Stromal cell of bone marrow (primary cell): ENCODE measurements around the gene ST6GAL1.
"Not testable (repeated sequence)": the region's sequence is repeated elsewhere in the genome, so short reads cannot be mapped to it uniquely, and the experiment has no call there.

Source experiments
- DNase-seq: peaks from one replicate; pipeline ENCODE4 v3.0.0-alpha.2; 2012; ENCODE audit warnings: low read depth

ST6GAL1 gene

DNA sequence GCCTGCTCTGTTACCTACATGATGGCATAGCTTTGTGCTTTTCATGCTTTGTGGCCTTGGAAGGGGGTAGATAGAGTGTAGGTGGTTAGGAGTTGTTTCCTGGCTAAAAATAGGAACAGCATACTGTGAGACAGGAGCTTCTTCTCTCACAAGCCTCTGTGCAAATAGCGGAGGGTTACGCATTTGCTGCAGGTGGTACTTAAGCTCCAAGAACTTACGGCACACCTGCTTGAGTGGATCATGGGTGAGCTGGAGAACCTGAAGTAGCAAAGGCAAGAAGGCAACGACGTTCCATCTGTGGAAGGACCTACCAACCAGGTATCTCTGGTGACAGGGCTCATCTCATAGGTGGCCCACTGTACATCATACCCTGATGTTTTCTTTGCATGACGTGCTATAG is 66.0 kb downstream of the ST6GAL1 start:
- DNase-seq, result no peak

- no peak for DNase-seq
These were observed 66.7 kb downstream of the ST6GAL1 start for GRCh38 chr3:186997061-186997460.

DNA sequence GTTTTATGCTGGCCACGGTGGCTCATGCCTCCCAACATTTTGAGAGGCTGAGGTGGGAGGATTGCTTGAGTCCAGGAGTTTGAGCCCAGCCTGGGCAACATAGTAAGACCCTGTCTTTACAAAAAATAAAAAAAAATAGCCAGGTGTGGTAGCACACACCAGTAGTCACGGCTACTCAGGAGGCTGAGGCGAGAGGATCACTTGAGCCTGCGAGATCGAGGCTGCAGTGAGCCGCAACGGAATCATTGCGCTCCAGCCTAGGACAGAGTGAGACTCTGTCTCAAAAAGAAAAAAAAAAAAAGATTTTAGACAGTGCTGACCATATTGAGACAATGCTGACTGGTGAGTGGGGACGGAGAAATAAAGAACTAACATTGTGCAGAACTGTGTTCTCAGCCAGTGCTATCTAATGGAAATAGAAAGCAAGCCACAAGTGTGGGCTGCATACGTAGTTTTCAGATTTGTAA is 67.2 kb downstream of the ST6GAL1 start:
- DNase-seq, result no peak

DNA sequence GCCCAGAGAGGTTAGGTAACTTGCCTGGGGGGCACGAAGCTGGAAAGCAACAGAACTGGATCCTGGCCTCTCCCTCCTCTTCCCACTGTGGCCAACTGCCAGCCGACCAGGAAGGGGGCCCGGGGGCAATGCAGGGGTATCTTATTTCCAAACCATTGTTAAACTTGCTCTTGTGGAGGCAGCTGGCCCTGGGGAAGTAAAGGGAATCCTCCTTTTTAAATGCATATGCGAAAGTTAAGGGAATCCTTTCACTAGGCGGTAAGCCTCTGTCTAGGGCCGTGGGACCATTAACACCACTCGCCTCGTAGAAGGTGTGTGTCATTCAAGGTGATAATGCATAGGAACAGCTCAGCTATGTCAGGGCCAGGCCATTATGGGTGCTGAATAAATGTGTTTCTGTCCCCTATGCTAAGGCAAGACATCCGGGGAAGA is 68.6 kb downstream of the ST6GAL1 start:
- no peak for DNase-seq

DNA sequence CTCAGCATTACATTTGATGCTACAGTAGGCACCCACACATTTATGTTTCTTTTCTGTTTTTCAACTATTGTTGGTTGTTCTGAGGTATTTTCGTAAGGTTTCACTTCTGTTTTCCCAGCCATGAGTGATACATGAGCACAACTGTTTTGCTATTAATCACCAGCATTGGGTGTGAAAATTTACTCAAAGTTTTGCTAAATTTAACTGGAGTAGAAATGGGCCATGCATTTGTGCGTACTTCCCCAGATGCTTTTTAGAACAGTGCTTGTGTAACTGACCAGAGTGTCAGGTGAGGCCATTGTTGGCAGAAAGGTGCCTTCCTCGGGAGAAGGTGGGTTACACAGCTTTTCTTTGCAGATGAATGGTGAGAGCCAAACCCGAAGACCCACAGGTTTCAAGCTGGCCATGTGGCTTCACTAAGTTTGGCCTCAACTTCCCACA is 70.4 kb downstream of the ST6GAL1 start:
- DNase-seq, result no peak

DNA sequence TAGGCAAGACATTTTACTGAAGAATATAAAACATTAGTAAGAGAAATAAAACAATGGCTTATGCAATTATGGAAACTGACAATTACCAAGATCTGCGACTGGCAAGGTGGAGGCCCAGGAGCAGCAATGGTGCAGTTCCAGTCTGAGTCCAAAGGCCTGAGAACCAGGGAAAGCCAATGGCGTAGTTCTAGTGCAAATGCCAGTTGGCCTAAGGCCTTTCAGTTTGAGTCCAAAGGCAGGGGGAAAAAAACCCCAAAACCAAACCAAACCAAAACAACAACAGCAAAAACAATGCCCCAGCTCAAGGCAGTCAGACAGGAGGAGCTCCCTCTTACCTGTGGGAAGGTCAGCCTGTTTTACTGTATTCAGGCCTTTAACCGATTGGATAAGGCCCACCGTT is 72.6 kb downstream of the ST6GAL1 start:
- DNase-seq, result no peak

DNA sequence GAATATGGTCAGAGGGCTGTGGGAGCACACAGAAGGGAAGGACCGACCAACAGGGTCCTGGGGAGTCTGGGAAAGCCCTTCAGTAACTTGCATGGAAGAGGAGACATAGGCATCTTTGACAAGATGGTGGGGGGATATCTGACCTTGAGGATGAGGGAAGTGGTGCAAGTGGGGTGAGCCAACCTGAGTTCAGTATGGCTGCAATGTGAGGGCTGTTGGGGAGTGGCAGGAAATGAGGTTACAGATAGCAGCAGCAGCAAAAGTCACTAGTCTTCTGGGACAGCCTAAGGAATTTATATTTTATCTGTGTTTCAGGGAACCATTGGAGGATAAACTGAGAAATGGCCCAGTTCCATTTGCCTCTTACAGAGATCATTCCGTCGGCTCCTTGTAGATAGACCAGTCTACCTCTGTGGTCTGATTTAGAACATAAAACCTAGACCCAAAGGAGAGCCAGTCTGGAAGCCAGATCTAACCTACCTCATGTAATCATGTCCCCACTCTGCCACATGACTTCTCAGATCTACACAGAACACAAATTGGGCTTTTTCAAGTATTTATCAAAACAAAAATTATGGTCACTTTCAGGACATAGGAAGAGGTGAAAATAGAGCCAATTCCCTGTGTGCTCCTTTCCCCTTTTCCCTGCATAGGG is 75.6 kb downstream of the ST6GAL1 start:
- no peak for DNase-seq

- DNase-seq, result no peak
These were observed 76.7 kb downstream of the ST6GAL1 start for GRCh38 chr3:187006864-187007630.

GRCh38 chr3:187010382-187010781 is 80.1 kb downstream of the ST6GAL1 start:
- not testable (repeated sequence) for DNase-seq

DNA sequence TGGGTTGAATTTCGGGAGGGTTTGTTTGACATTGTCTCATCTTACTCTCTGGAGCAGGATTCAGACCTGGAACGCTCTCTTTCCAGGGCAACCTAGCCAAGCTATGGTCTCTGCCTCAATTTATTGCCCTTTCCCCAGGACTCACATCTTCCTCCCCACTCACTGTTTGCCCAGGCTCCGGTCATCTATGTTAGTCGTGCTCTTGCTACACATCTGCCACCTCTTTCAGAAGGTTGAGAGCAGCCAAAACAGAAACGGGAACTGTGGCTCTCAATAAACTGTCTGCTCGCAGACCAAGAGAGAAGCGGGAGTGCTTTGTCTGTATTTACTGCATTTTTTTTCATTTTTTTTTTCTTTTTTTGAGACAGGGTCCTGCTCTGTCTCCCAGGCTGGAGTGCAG is 81.6 kb downstream of the ST6GAL1 start:
- no peak for DNase-seq

GRCh38 chr3:187012609-187013051 is 82.3 kb downstream of the ST6GAL1 start:
- DNase-seq, result no peak

GRCh38 chr3:187013159-187013716 is 82.9 kb downstream of the ST6GAL1 start:
- DNase-seq, result no peak

- DNase-seq, result peak; percentile 36
These were observed 84.1 kb downstream of the ST6GAL1 start for GRCh38 chr3:187014417-187014864.

GRCh38 chr3:187015903-187016638 is 85.7 kb downstream of the ST6GAL1 start:
- DNase-seq, result no peak

- DNase-seq, result peak; percentile 20
These were observed 86.5 kb downstream of the ST6GAL1 start for GRCh38 chr3:187016639-187017345.

GRCh38 chr3:187017511-187018230 is 87.3 kb downstream of the ST6GAL1 start:
- DNase-seq, result no peak

GRCh38 chr3:187019542-187020072 is 89.3 kb downstream of the ST6GAL1 start:
- DNase-seq, result no peak

DNA sequence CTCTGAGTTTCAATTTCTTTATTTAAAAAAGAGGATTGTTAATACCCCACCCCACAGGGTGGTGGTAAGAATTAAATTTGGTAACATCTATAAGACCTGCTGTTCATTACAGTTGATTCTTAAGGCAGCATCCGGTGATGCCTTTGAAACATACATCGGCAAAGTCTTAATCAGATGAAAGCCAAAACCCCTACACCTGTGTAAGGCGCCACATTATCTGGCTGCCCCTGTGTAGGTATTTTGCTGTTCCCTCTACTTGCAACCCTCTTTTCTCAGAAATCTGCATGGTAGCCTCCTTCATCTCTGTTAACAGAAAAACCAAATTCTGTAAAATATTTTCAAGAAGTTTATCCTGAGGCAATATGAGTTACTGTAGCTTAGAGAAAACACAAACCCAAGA is 90.0 kb downstream of the ST6GAL1 start:
- DNase-seq, result no peak

- DNase-seq, result no peak
These were observed 91.5 kb downstream of the ST6GAL1 start for GRCh38 chr3:187021748-187022402.

- no peak for DNase-seq
These were observed 92.2 kb downstream of the ST6GAL1 start for GRCh38 chr3:187022403-187023029.
